H9 (cell line): Measurements from ENCODE around the gene FAM174C. TPM values are rescaled to one million over a fixed set of nuclear protein-coding genes. Genes with fewer than 3 reads are reported as not detected.

Experiments
- DNase-seq: peaks from one replicate; pipeline ENCODE4 v3.0.0-alpha.2; 2017
- H2AFZ ChIP-seq: one replicate; pipeline ENCODE4 v1.6.1; 2013; ENCODE audit warnings: mild to moderate bottlenecking, low read length, control low read depth, moderate library complexity
- H2AK5ac ChIP-seq: 2 replicates; pipeline ENCODE4 v1.6.1; 2013; ENCODE audit warnings: low read length, control low read depth, mixed read lengths; ENCODE audit not compliant: insufficient read length
- H2BK120ac ChIP-seq: one replicate; pipeline ENCODE4 v1.6.1; 2013; ENCODE audit warnings: low read depth, mild to moderate bottlenecking, low read length, control low read depth, inconsistent platforms; ENCODE audit not compliant: poor library complexity, severe bottlenecking
- H2BK12ac ChIP-seq: 2 replicates; pipeline ENCODE4 v1.6.1; 2013; ENCODE audit warnings: low read length, control low read depth, mixed read lengths, low read depth; ENCODE audit not compliant: insufficient read length
- H2BK15ac ChIP-seq: 2 replicates; pipeline ENCODE4 v1.6.1; 2013; ENCODE audit warnings: low read depth, low read length, control low read depth
- H2BK20ac ChIP-seq: one replicate; pipeline ENCODE4 v1.6.1; 2013; ENCODE audit warnings: low read depth, mild to moderate bottlenecking, low read length, control low read depth, inconsistent platforms; ENCODE audit not compliant: poor library complexity, severe bottlenecking
- H2BK5ac ChIP-seq: 2 replicates; pipeline ENCODE4 v1.6.1; 2013; ENCODE audit warnings: low read length, control low read depth, mixed read lengths; ENCODE audit not compliant: insufficient read length
- H3K14ac ChIP-seq: 2 replicates; pipeline ENCODE4 v1.6.1; 2013; ENCODE audit warnings: low read length, control low read depth; ENCODE audit not compliant: insufficient read depth
- H3K18ac ChIP-seq: 2 replicates; pipeline ENCODE4 v1.6.1; 2013; ENCODE audit warnings: low read depth, mild to moderate bottlenecking, mixed read lengths, low read length, control low read depth; ENCODE audit not compliant: insufficient read length
- H3K23ac ChIP-seq: 2 replicates; pipeline ENCODE4 v1.6.1; 2013; ENCODE audit warnings: low read length, control low read depth, mixed read lengths, low read depth; ENCODE audit not compliant: insufficient read length
- H3K23me2 ChIP-seq: 2 replicates; pipeline ENCODE4 v1.6.1; 2013; ENCODE audit warnings: low read depth, mild to moderate bottlenecking, mixed read lengths, low read length, control low read depth; ENCODE audit not compliant: insufficient read length, poor library complexity, severe bottlenecking
- H3K27ac ChIP-seq: 2 replicates; pipeline ENCODE4 v1.5.1; 2013; ENCODE audit warnings: low read length, control low read depth, mixed read lengths, low read depth; ENCODE audit not compliant: insufficient read length
- H3K27me3 ChIP-seq: 2 replicates; pipeline ENCODE4 v1.6.1; 2013; ENCODE audit warnings: low read length, control low read depth, inconsistent platforms; ENCODE audit not compliant: insufficient read depth
- H3K4ac ChIP-seq: 2 replicates; pipeline ENCODE4 v1.6.1; 2013; ENCODE audit warnings: low read depth, mild to moderate bottlenecking, control low read depth, inconsistent platforms, low read length, moderate library complexity
- H3K4me1 ChIP-seq: 2 replicates; pipeline ENCODE4 v1.6.1; 2013; ENCODE audit warnings: low read length, control low read depth, inconsistent platforms; ENCODE audit not compliant: insufficient read depth
- H3K4me2 ChIP-seq: 2 replicates; pipeline ENCODE4 v1.6.1; 2013; ENCODE audit warnings: low read length, control low read depth, mixed read lengths; ENCODE audit not compliant: insufficient read length, insufficient read depth
- H3K56ac ChIP-seq: 2 replicates; pipeline ENCODE4 v1.6.1; 2013; ENCODE audit warnings: low read depth, mild to moderate bottlenecking, mixed read lengths, low read length, control low read depth; ENCODE audit not compliant: insufficient read length
- H3K79me1 ChIP-seq: 2 replicates; pipeline ENCODE4 v1.6.1; 2013; ENCODE audit warnings: low read depth, mild to moderate bottlenecking, moderate library complexity, low read length, control low read depth, inconsistent platforms; ENCODE audit not compliant: insufficient read depth, poor library complexity, severe bottlenecking
- H3K79me2 ChIP-seq: 2 replicates; pipeline ENCODE4 v1.6.1; 2013; ENCODE audit warnings: low read length, control low read depth, inconsistent platforms; ENCODE audit not compliant: insufficient read depth
- H3K9ac ChIP-seq: 2 replicates; pipeline ENCODE4 v1.6.1; 2013; ENCODE audit warnings: low read length, control low read depth, mixed read lengths; ENCODE audit not compliant: insufficient read length; ENCODE audit errors: extremely low read depth
- H3K9me3 ChIP-seq: one replicate; pipeline ENCODE4 v1.6.1; 2013; ENCODE audit warnings: low read depth, low read length, inconsistent platforms; ENCODE audit not compliant: control insufficient read depth
- H3T11ph ChIP-seq: one replicate; pipeline ENCODE4 v1.6.1; 2013; ENCODE audit warnings: mild to moderate bottlenecking, low read length, control low read depth, inconsistent platforms
- H4K20me1 ChIP-seq: one replicate; pipeline ENCODE4 v1.6.1; 2013; ENCODE audit not compliant: control insufficient read depth, insufficient read length, insufficient read depth
- H4K5ac ChIP-seq: 2 replicates; pipeline ENCODE4 v1.6.1; 2013; ENCODE audit warnings: low read depth, mild to moderate bottlenecking, mixed read lengths, low read length, control low read depth; ENCODE audit not compliant: insufficient read length
- H4K8ac ChIP-seq: replicated peaks from 2 replicates; pipeline ENCODE4 v1.6.1; 2013; ENCODE audit warnings: low read length, control low read depth, mixed read lengths, low read depth; ENCODE audit not compliant: insufficient read length
- H4K91ac ChIP-seq: 2 replicates; pipeline ENCODE4 v1.6.1; 2013; ENCODE audit warnings: low read depth, mild to moderate bottlenecking, moderate library complexity, mixed read lengths, low read length, control low read depth; ENCODE audit not compliant: insufficient read length
- H3K27ac Mint-ChIP-seq, 3 experiments: 2 replicates in 2 of 3; 3 replicates in 1 of 3; pipeline ENCODE4 v1.8.0; 2020 to 2021; ENCODE audit warnings: mixed read lengths in 3 of 3, mild to moderate bottlenecking in 1 of 3, moderate library complexity in 1 of 3
- H3K27me3 Mint-ChIP-seq: 2 replicates; pipeline ENCODE4 v1.8.0; 2021; ENCODE audit warnings: low read depth, mild to moderate bottlenecking, moderate library complexity, mixed read lengths
- H3K36me3 Mint-ChIP-seq, 3 experiments: 2 replicates in 2 of 3; 3 replicates in 1 of 3; pipeline ENCODE4 v1.8.0; 2020 to 2021; ENCODE audit warnings: low read depth in 3 of 3, mixed read lengths in 3 of 3; ENCODE audit not compliant: insufficient read depth in 1 of 3
- H3K4me1 Mint-ChIP-seq, 2 experiments: 2 replicates each; pipeline ENCODE4 v1.8.0; 2020; ENCODE audit warnings: mixed read lengths in 2 of 2
- H3K4me3 Mint-ChIP-seq, 2 experiments: 2 replicates in 1 of 2; 3 replicates in 1 of 2; pipeline ENCODE4 v1.8.0; 2020 to 2021; ENCODE audit warnings: mild to moderate bottlenecking in 2 of 2, mixed read lengths in 2 of 2, moderate library complexity in 1 of 2
- H3K9me3 Mint-ChIP-seq, 2 experiments: 2 replicates in 1 of 2; 3 replicates in 1 of 2; pipeline ENCODE4 v1.8.0; 2020; ENCODE audit warnings: mild to moderate bottlenecking in 2 of 2, mixed read lengths in 2 of 2, moderate library complexity in 1 of 2
- CTCF ChIP-seq: fragments of 200-600 bp; sonication (generic); conservative IDR thresholded peaks from 3 replicates; pipeline ENCODE4 v1.8.0; 2021; ENCODE audit warnings: antibody characterized with exemption, mild to moderate bottlenecking
- WGBS: extraction: QIAGEN DNeasy Blood & Tissue Kit; methylation state at CpG from one replicate; pipeline ENCODE4 v1.1.7; 2013; ENCODE audit warnings: missing lambda C conversion rate, low lambda C conversion rate, mixed read lengths; ENCODE audit not compliant: insufficient read length; ENCODE audit errors: extremely low coverage; 5-methylcytosine and 5-hydroxymethylcytosine counted together
- total RNA-seq: library from RNA; stranded (reverse); gene quantifications from 2 replicates; pipeline ENCODE4 v1.2.1, GENCODE V29; 2021

FAM174C gene
- total RNA-seq, 1 experiment from 2014 or later = 63.0 TPM

- no peak for DNase-seq
- no peaks in the 10 kb centered on the region for H4K20me1 ChIP-seq
Measured at GRCh38 chr19:1251330-1252220, 23.8 kb upstream of the FAM174C start.

More at GRCh38 chr19:1251330-1252220, 23.8 kb upstream of the FAM174C start:
- no peaks in the 10 kb centered on the region for H3K9me3 ChIP-seq
- H2AK5ac ChIP-seq = no peak overlapping the region
- H2BK120ac ChIP-seq = no peak overlapping the region
- peak overlapping the region; percentile 73 for H3K9ac ChIP-seq
- no peak overlapping the region for H3K23ac ChIP-seq
- H3K27ac ChIP-seq = no peak overlapping the region
- H4K91ac ChIP-seq = no peak overlapping the region
- no peak overlapping the region for H4K5ac ChIP-seq
- no peaks in the 10 kb centered on the region for H3K27me3 Mint-ChIP-seq
- no peaks in the 10 kb centered on the region; a peak in 1 of 5 replicates for H3K9me3 Mint-ChIP-seq
- H2BK20ac ChIP-seq = no peak overlapping the region
- peaks cover 12% of the 10 kb centered on the region for H3K23me2 ChIP-seq
- no CpG with 5 or more reads among the region's 41 CpGs for WGBS
- H3T11ph ChIP-seq = no peak overlapping the region
- H2BK12ac ChIP-seq = no peak overlapping the region
- peak overlapping the region; percentile 84 to 90 for H3K4me3 Mint-ChIP-seq
- no peaks in the 10 kb centered on the region for H3K27me3 ChIP-seq
- H2BK15ac ChIP-seq = no peak overlapping the region
- H3K4me2 ChIP-seq = peak overlapping the region; percentile 70
- no peak overlapping the region for H4K8ac ChIP-seq
- TF ChIP-seq CTCF = no peak
- peaks cover 0 to 16% of the 10 kb centered on the region in 2 experiments; a peak in 1 of 4 replicates for H3K4me1 Mint-ChIP-seq
- H3K36me3 Mint-ChIP-seq = peaks cover 18 to 48% (median 38%) of the 10 kb centered on the region in 3 experiments; a peak in 6 of 7 replicates
- H3K14ac ChIP-seq = peak overlapping the region; percentile 89
- no peak overlapping the region for H3K56ac ChIP-seq
- no peaks in the 10 kb centered on the region for H3K79me1 ChIP-seq
- peak overlapping the region; percentile 74 for H3K18ac ChIP-seq
- peak overlapping the region; percentile 84 to 94 (median 92) for H3K27ac Mint-ChIP-seq
- H3K79me2 ChIP-seq = peaks cover 11% of the 10 kb centered on the region; the same call in 1 of the 2 replicates
- H2AFZ ChIP-seq = no peak overlapping the region
- no peaks in the 10 kb centered on the region; the same call in 1 of the 2 replicates for H3K4me1 ChIP-seq
- 0 out of 2 replicates have a peak overlapping the region, but pooled peaks have one; percentile 1 for H3K4ac ChIP-seq
- no peak overlapping the region for H2BK5ac ChIP-seq
